WTC11 (cell line): Measurements from ENCODE around the gene ASTE1. TPM values are rescaled to one million over a fixed set of nuclear protein-coding genes. Genes with fewer than 3 reads are reported as not detected.

Experiments
- AR ChIP-seq: fragments of 250-450 bp; sonication (Bioruptor Pico); IDR thresholded peaks from 2 replicates; pipeline ENCODE4 v1.9.0; 2021; ENCODE audit warnings: mild to moderate bottlenecking
- ATF2 ChIP-seq: sonication (generic); formaldehyde crosslinking; IDR thresholded peaks from 2 replicates; pipeline ENCODE4 v1.8.1; 2022; ENCODE audit warnings: low read depth, missing genetic modification reagents, borderline replicate concordance
- CBFB ChIP-seq: sonication (generic); formaldehyde crosslinking; IDR thresholded peaks from 2 replicates; pipeline ENCODE4 v1.8.1; 2022; ENCODE audit warnings: mild to moderate bottlenecking, low read depth, missing genetic modification reagents
- E2F1 ChIP-seq: sonication (generic); formaldehyde crosslinking; IDR thresholded peaks from 2 replicates; pipeline ENCODE4 v1.8.0; 2022; ENCODE audit warnings: mild to moderate bottlenecking, missing genetic modification reagents
- E2F4 ChIP-seq: sonication (generic); formaldehyde crosslinking; IDR thresholded peaks from 2 replicates; pipeline ENCODE4 v1.8.1; 2022; ENCODE audit warnings: low read depth, mild to moderate bottlenecking, moderate library complexity, missing genetic modification reagents, borderline replicate concordance
- E2F5 ChIP-seq: sonication (generic); formaldehyde crosslinking; IDR thresholded peaks from 2 replicates; pipeline ENCODE4 v1.8.1; 2022; ENCODE audit warnings: mild to moderate bottlenecking, moderate library complexity, missing genetic modification reagents
- GABPB1 ChIP-seq: sonication (generic); formaldehyde crosslinking; IDR thresholded peaks from 2 replicates; pipeline ENCODE4 v1.8.1; 2023; ENCODE audit warnings: mild to moderate bottlenecking, missing genetic modification reagents
- GRHL2 ChIP-seq: fragments of 250-450 bp; sonication (Bioruptor Pico); IDR thresholded peaks from 2 replicates; pipeline ENCODE4 v1.8.0; 2022; ENCODE audit warnings: mild to moderate bottlenecking, moderate library complexity; ENCODE audit not compliant: insufficient replicate concordance, severe bottlenecking
- KAT7 ChIP-seq: sonication (generic); formaldehyde crosslinking; IDR thresholded peaks from 2 replicates; pipeline ENCODE4 v1.8.1; 2023; ENCODE audit warnings: missing genetic modification reagents, mild to moderate bottlenecking, borderline replicate concordance
- NFYB ChIP-seq: sonication (generic); formaldehyde crosslinking; conservative IDR thresholded peaks from 2 replicates; pipeline ENCODE4 v1.8.0; 2022; ENCODE audit warnings: low read depth, missing genetic modification reagents
- PREB ChIP-seq: sonication (generic); formaldehyde crosslinking; IDR thresholded peaks from 2 replicates; pipeline ENCODE4 v1.8.1; 2022; ENCODE audit warnings: mild to moderate bottlenecking, missing genetic modification reagents, moderate library complexity, borderline replicate concordance
- RORB ChIP-seq: fragments of 250-450 bp; sonication (Bioruptor Pico); IDR thresholded peaks from 2 replicates; pipeline ENCODE4 v1.9.0; 2021; ENCODE audit warnings: mild to moderate bottlenecking
- SMAD4 ChIP-seq: sonication (generic); formaldehyde crosslinking; IDR thresholded peaks from 2 replicates; pipeline ENCODE4 v1.8.0; 2022; ENCODE audit warnings: mild to moderate bottlenecking, missing genetic modification reagents
- STAT6 ChIP-seq: sonication (generic); formaldehyde crosslinking; conservative IDR thresholded peaks from 2 replicates; pipeline ENCODE4 v1.8.1; 2023; ENCODE audit warnings: mild to moderate bottlenecking, low read depth, missing genetic modification reagents, moderate library complexity
- TCF7 ChIP-seq: sonication (generic); formaldehyde crosslinking; IDR thresholded peaks from 2 replicates; pipeline ENCODE4 v1.8.0; 2022; ENCODE audit warnings: mild to moderate bottlenecking, low read depth, missing genetic modification reagents, moderate library complexity
- TEAD4 ChIP-seq: sonication (generic); formaldehyde crosslinking; IDR thresholded peaks from 2 replicates; pipeline ENCODE4 v1.8.0; 2022; ENCODE audit warnings: mild to moderate bottlenecking, missing genetic modification reagents
- TP53 ChIP-seq: sonication (generic); formaldehyde crosslinking; IDR thresholded peaks from 2 replicates; pipeline ENCODE4 v1.8.1; 2023; ENCODE audit warnings: mild to moderate bottlenecking, missing genetic modification reagents
- USF2 ChIP-seq: sonication (generic); formaldehyde crosslinking; IDR thresholded peaks from 2 replicates; pipeline ENCODE4 v1.8.1; 2023; ENCODE audit warnings: mild to moderate bottlenecking, missing genetic modification reagents, moderate library complexity
- ZBTB21 ChIP-seq: sonication (generic); formaldehyde crosslinking; IDR thresholded peaks from 2 replicates; pipeline ENCODE4 v1.8.1; 2023; ENCODE audit warnings: mild to moderate bottlenecking, missing genetic modification reagents, borderline replicate concordance
- ZNF232 ChIP-seq: sonication (generic); formaldehyde crosslinking; IDR thresholded peaks from 2 replicates; pipeline ENCODE4 v1.8.0; 2022; ENCODE audit warnings: mild to moderate bottlenecking, missing genetic modification reagents
- ZNF423 ChIP-seq: fragments of 250-450 bp; sonication (Bioruptor Pico); IDR thresholded peaks from 2 replicates; pipeline ENCODE4 v2.1.2; 2022; ENCODE audit warnings: mild to moderate bottlenecking, moderate library complexity
- ZNF425 ChIP-seq: fragments of 250-450 bp; sonication (Bioruptor Pico); conservative IDR thresholded peaks from 2 replicates; pipeline ENCODE4 v1.9.0; 2021; ENCODE audit warnings: mild to moderate bottlenecking
- total RNA-seq: library from RNA; stranded (reverse); gene quantifications from 3 replicates; pipeline ENCODE4 v1.2.3, GENCODE V29; 2021

The ASTE1 gene
- total RNA-seq, 1 experiment from 2014 or later, result 5.8 TPM

- TF ChIP-seq PREB (CRISPR knock-in tag) (no peak), ZNF232 (0 out of 2 replicates have a peak, but pooled peaks have one; percentile 66), TCF7 (no peak), E2F5 (CRISPR knock-in tag) (peak; percentile 58; the same call in 1 of the 2 replicates), STAT6 (no peak), USF2 (CRISPR knock-in tag) (no peak), ATF2 (no peak), GRHL2 (CRISPR knock-in tag) (no peak), NFYB (CRISPR knock-in tag) (0 out of 2 replicates have a peak, but pooled peaks have one; percentile 11), E2F4 (CRISPR knock-in tag) (no peak), GABPB1 (CRISPR knock-in tag) (no peak), CBFB (CRISPR knock-in tag) (no peak), TEAD4 (no peak), KAT7 (no peak), SMAD4 (CRISPR knock-in tag) (no peak), ZNF425 (CRISPR knock-in tag) (no peak), TP53 (CRISPR knock-in tag) (peak; percentile 75; the same call in 1 of the 2 replicates), ZNF423 (no peak), RORB (CRISPR knock-in tag) (no peak), E2F1 (CRISPR knock-in tag) (0 out of 2 replicates have a peak, but pooled peaks have one; percentile 49), ZBTB21 (CRISPR knock-in tag) (0 out of 2 replicates have a peak, but pooled peaks have one; percentile 55), AR (CRISPR knock-in tag) (no peak)
Measured at GRCh38 chr3:131026321-131027151, at the start of gene ASTE1, which contains the start of gene NEK11 (continued).
